Body of pancreas (tissue), 4 donors: ENCODE results near the gene DUS1L. TPM values are rescaled to one million over a fixed set of nuclear protein-coding genes. Genes with fewer than 3 reads are reported as not detected.

Experiments used
- ATAC-seq: fragments of 150-250 bp; one replicate; pipeline ENCODE4 v1.9.1; 2016
- DNase-seq, 4 donors: peaks; one replicate each; pipeline ENCODE4 v3.0.0-alpha.2; 2019
- H3K27ac ChIP-seq, 4 donors: fragments of 200-600 bp; sonication (generic); 1 replicate in 3 of 4; 2 replicates in 1 of 4; pipeline versions ENCODE4 v1.5.1 to v1.6.1; 2016 to 2019; ENCODE audit warnings: mild to moderate bottlenecking in 1 of 4, mixed read lengths in 1 of 4, moderate library complexity in 1 of 4
- H3K27me3 ChIP-seq, 2 donors: fragments of 200-600 bp; sonication (generic); one replicate each; pipeline ENCODE4 v1.6.0; 2016; ENCODE audit warnings: mild to moderate bottlenecking in 1 of 2
- H3K36me3 ChIP-seq, 2 donors: fragments of 200-600 bp; sonication (generic); replicated peaks in 1 of 2; 2 replicates each; pipeline ENCODE4 v1.5.1; 2016; ENCODE audit warnings: low read depth in 2 of 2; ENCODE audit not compliant: insufficient read depth in 1 of 2
- H3K4me1 ChIP-seq: fragments of 200-600 bp; sonication (generic); one replicate; pipeline ENCODE4 v1.6.0; 2016
- H3K4me3 ChIP-seq, 2 donors: fragments of 200-600 bp; sonication (generic); 1 replicate in 1 of 2; 2 replicates in 1 of 2; pipeline ENCODE4 v1.5.1; 2016 to 2019
- H3K9me3 ChIP-seq, 3 donors: fragments of 200-600 bp; sonication (generic); 1 replicate in 2 of 3; 2 replicates in 1 of 3; pipeline ENCODE4 v1.5.1; 2016
- POLR2A ChIP-seq, 3 donors: fragments of 450-650 bp; IDR thresholded peaks; one replicate each; pipeline ENCODE4 v1.6.1; 2016; ENCODE audit warnings: antibody characterized with exemption in 3 of 3, mild to moderate bottlenecking in 2 of 3
- WGBS, 2 donors: methylation state at CpG; one replicate each; pipeline ENCODE4 v1.1.5; 2017; 5-methylcytosine and 5-hydroxymethylcytosine counted together
- intact Hi-C: fragments of 100-400 bp; cut with DNase I; formaldehyde crosslinking; loops from one replicate; pipeline ENCODE4 v1.15.1; 2023
- total RNA-seq, 2 donors: library from RNA; depleted of rRNA; stranded (reverse); fragments of >200 nt; gene quantifications; one replicate each; pipeline ENCODE4 v1.1.0, GENCODE V29; 2016
- TF ChIP-seq, protein P1 (sequence below), 7 experiments: fragments of 450-650 bp in 4 of 7; fragments of 200-600 bp in 3 of 7; sonication (generic) in 3 of 7; IDR thresholded peaks; one replicate each; pipeline ENCODE4 v1.5.1; 2016 to 2019; ENCODE audit warnings: antibody characterized with exemption in 7 of 7

DUS1L gene
- total RNA-seq, 2 donors from 2014 or later: 76.0 to 128 TPM

DNA sequence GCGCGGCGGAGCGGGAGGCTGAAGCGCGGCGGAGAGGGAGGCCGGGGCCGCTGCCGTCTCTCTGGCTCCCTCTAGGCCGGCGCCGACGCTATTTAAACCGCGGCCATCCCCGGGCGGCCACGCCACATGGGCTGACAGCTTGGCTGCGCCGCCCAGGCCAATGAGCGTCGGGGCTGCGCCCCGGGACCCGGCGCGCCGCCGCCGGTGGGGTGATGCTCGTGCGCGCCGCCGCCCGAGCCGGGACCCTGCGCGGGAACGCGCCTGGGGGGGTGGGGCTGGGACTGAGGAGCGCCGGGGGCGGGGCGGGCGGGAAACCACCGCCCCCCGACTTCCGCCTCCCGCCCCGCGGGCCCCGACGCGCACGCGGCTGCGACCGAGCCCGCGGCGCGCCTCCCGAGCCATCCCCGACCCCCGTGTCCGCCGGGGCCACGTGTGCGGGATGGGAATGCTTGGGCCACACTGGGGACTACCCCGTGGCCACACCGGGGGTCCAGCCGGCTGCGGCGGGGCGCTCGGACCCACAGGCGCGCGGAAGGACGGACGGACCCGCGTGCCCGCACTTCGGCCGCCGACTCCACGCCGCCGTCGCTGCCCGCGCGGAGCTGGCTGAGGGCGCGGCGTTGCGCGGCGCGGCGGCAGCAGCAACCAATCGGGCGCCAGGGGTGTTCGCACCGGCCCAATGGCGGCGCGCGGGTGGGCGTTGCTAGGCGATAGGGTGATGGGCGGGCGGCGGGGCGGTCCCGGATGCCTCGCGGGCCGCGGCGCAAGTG, 32.8 kb upstream of the DUS1L start, which contains the start of gene FASN:
Gene FASN, minus strand, starts transcription at position 68 of the 770 bp plus-strand sequence. CDS start 1,791 bp downstream, outside the sequence.
- TF ChIP-seq, protein P1, sequence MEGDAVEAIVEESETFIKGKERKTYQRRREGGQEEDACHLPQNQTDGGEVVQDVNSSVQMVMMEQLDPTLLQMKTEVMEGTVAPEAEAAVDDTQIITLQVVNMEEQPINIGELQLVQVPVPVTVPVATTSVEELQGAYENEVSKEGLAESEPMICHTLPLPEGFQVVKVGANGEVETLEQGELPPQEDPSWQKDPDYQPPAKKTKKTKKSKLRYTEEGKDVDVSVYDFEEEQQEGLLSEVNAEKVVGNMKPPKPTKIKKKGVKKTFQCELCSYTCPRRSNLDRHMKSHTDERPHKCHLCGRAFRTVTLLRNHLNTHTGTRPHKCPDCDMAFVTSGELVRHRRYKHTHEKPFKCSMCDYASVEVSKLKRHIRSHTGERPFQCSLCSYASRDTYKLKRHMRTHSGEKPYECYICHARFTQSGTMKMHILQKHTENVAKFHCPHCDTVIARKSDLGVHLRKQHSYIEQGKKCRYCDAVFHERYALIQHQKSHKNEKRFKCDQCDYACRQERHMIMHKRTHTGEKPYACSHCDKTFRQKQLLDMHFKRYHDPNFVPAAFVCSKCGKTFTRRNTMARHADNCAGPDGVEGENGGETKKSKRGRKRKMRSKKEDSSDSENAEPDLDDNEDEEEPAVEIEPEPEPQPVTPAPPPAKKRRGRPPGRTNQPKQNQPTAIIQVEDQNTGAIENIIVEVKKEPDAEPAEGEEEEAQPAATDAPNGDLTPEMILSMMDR (IDR thresholded peaks at IDR 0.05): peak in 5 of 7 experiments; percentile 36 to 60 (median 45)
- TF ChIP-seq POLR2A (IDR thresholded peaks at IDR 0.05): peak; percentile 93 to 98 (median 96)
- 0% methylated on average over 65 of the region's 124 CpGs; no CpG with 5 or more reads in 1 of the 2 donors for WGBS, 2 donors
- intact Hi-C loops: no loop called here
- H3K4me3 ChIP-seq: peak within 1 kb of the TSS; percentile 56 to 58
- no peaks in the 10 kb centered on the region for H3K9me3 ChIP-seq
- peak; percentile 85 for ATAC-seq
- H3K4me1 ChIP-seq: peaks cover 56% of the 10 kb centered on the region
- peak within 1 kb of the TSS; percentile 89 to 97 (median 95) for H3K27ac ChIP-seq
- H3K36me3 ChIP-seq: peaks cover 0 to 7% of the 10 kb centered on the region in 2 donors
- no peaks in the 10 kb centered on the region for H3K27me3 ChIP-seq
- peak; percentile 93 to 96 (median 94) for DNase-seq

DNA sequence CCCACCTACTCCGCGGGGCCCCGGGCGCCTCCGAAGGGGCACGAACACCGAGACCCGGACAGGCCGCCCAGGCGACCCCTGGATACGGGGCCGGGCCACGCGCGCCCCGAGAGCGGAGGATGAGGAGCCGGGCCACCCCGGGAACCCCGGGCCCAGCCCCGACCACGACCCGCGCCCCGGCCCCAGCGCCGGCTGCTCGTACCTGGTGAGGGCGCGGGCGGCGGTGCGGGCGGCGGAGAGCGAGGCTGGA, 32.2 kb upstream of the DUS1L start:
- H3K36me3 ChIP-seq: peaks cover 0 to 11% of the 10 kb centered on the region in 2 donors
- H3K4me1 ChIP-seq: peaks cover 52% of the 10 kb centered on the region
- peak overlapping the region; percentile 56 to 58 for H3K4me3 ChIP-seq
- peak overlapping the region; percentile 89 to 97 (median 95) for H3K27ac ChIP-seq
- DNase-seq: no peak
- H3K9me3 ChIP-seq: no peaks in the 10 kb centered on the region
- intact Hi-C loops: no loop called here
- no peaks in the 10 kb centered on the region for H3K27me3 ChIP-seq
- 0% methylated on average over 36 of the region's 36 CpGs; no CpG with 5 or more reads in 1 of the 2 donors for WGBS, 2 donors
- ATAC-seq: no peak
- no peak for TF ChIP-seq POLR2A (IDR thresholded peaks at IDR 0.05)
- TF ChIP-seq, protein P1 (IDR thresholded peaks at IDR 0.05): no peak

- Histone ChIP-seq H3K9me3 (no peaks in the 10 kb centered on the region), H3K27ac (peak overlapping the region; percentile 89 to 97 (median 95)), H3K27me3 (no peaks in the 10 kb centered on the region), H3K4me3 (peak overlapping the region; percentile 56 to 58), H3K4me1 (peaks cover 47% of the 10 kb centered on the region), H3K36me3 (peaks cover 0 to 13% of the 10 kb centered on the region in 2 donors)
- peak; percentile 15 to 40 (median 15) for TF ChIP-seq POLR2A (IDR thresholded peaks at IDR 0.05)
- TF ChIP-seq, protein P1 (IDR thresholded peaks at IDR 0.05): no peak
- intact Hi-C loops: no loop called here
- DNase-seq: peak; percentile 48 to 65 (median 58)
- 1 to 6% methylated on average over 8 to 71 of the region's 77 CpGs for WGBS, 2 donors
- no peak for ATAC-seq
Observed at GRCh38 chr17:82097184-82097918, 31.7 kb upstream of the DUS1L start.

DNA sequence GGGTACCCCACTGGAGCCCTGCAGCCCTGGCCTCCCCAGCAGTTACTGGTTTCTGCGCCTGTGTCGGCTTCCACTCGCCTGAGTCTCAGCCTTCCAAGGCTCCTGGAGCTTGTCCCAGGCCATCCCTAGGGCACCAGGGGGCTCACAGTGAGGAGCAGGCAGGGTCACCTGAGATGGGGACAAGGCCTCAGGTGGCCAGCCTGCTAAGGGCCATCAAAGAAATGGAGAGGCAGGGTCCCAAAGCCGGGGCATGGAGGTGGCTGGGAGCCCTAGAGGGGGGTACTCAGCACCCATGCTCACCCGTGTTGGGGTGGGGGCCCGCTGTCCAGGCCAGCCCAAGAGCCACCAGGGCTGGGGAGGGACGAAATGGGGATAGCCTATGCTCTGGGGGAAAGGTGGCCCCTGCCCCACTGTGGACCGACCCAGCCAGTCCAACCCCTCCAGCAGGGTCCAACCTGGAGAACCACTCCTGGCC, 31.1 kb upstream of the DUS1L start:
- no peak for ATAC-seq
- peaks cover 41% of the 10 kb centered on the region for H3K4me1 ChIP-seq
- no peak for TF ChIP-seq POLR2A (IDR thresholded peaks at IDR 0.05)
- TF ChIP-seq, protein P1 (IDR thresholded peaks at IDR 0.05): no peak

More for the DNA sequence above, 31.1 kb upstream of the DUS1L start:
- Histone ChIP-seq H3K9me3 (no peaks in the 10 kb centered on the region), H3K27me3 (no peaks in the 10 kb centered on the region), H3K27ac (peak overlapping the region in 3 of 4 donors; percentile 89 to 97 (median 97)), H3K36me3 (peaks cover 0 to 19% of the 10 kb centered on the region in 2 donors), H3K4me3 (peak overlapping the region; percentile 56 to 58)
- 51 to 67% methylated on average over 5 to 8 of the region's 8 CpGs for WGBS, 2 donors
- intact Hi-C loops: no loop called here
- no peak for DNase-seq
